ENCODE results near the gene PERM1. TPM values are rescaled to one million over a fixed set of nuclear protein-coding genes. Genes with fewer than 3 reads are reported as not detected.
"Not testable (repeated sequence)": the region's sequence is repeated elsewhere in the genome, so short reads cannot be mapped to it uniquely, and the experiment has no call there.

The PERM1 gene
- total and polyA plus RNA-seq, 4 donors = 0.42 to 1.5 (median 0.49) TPM

GRCh38 chr1:1017397-1018320 is 35.8 kb upstream of the PERM1 start:
- ATAC-seq (ENCODE audit: low FRiP score); H3K27me3 ChIP-seq (ENCODE audit: control insufficient read depth in 1 of 2, insufficient read depth in 2 of 2, low read length in 1 of 2); H3K4me1 ChIP-seq (ENCODE audit: control insufficient read depth in 1 of 2, insufficient read depth in 2 of 2, low read length in 2 of 2); H3K4me3 ChIP-seq (ENCODE audit: low read length in 2 of 2); intact Hi-C loops (cut with DNase I); H3K27ac ChIP-seq (ENCODE audit: low read depth in 1 of 2, low read length in 2 of 2); DNase-seq; H3K9me3 ChIP-seq (ENCODE audit: control insufficient read depth, low read length); H3K36me3 ChIP-seq (ENCODE audit: control insufficient read depth in 1 of 2, insufficient read depth in 2 of 2, low read length in 1 of 2): not testable (repeated sequence)
- WGBS, 2 donors = 80 to 82% methylated on average over 15 to 17 of the region's 17 CpGs

- no peak overlapping the region for H3K4me3 ChIP-seq (ENCODE audit: low read length in 2 of 2)
- H3K9me3 ChIP-seq (ENCODE audit: control insufficient read depth, low read length) = no peaks in the 10 kb centered on the region
- whole genome bisulfite sequencing, 2 donors = 80 to 82% methylated on average over 20 of the region's 20 CpGs
- no peaks in the 10 kb centered on the region for H3K4me1 ChIP-seq (ENCODE audit: control insufficient read depth in 1 of 2, insufficient read depth in 2 of 2, low read length in 2 of 2)
- no peak for ATAC-seq (ENCODE audit: low FRiP score)
- no peaks in the 10 kb centered on the region for H3K27me3 ChIP-seq (ENCODE audit: control insufficient read depth in 1 of 2, insufficient read depth in 2 of 2, low read length in 1 of 2)
- intact Hi-C loops (cut with DNase I) = no loop called here
- peak in 1 of 2 donors; percentile 57 for DNase-seq
- no peak overlapping the region for H3K27ac ChIP-seq (ENCODE audit: low read depth in 1 of 2, low read length in 2 of 2)
- no peaks in the 10 kb centered on the region for H3K36me3 ChIP-seq (ENCODE audit: control insufficient read depth in 1 of 2, insufficient read depth in 2 of 2, low read length in 1 of 2)
Measured at GRCh38 chr1:1014799-1015681, 33.1 kb upstream of the PERM1 start.

GRCh38 chr1:1013922-1014648 is 32.2 kb upstream of the PERM1 start:
- peak; percentile 42 for ATAC-seq (ENCODE audit: low FRiP score)
- intact Hi-C loops (cut with DNase I) = no loop called here
- H3K27me3 ChIP-seq (ENCODE audit: control insufficient read depth in 1 of 2, insufficient read depth in 2 of 2, low read length in 1 of 2) = no peaks in the 10 kb centered on the region
- WGBS, 2 donors = 63 to 69% methylated on average over 39 to 41 of the region's 41 CpGs
- H3K9me3 ChIP-seq (ENCODE audit: control insufficient read depth, low read length) = no peaks in the 10 kb centered on the region
- no peak overlapping the region for H3K27ac ChIP-seq (ENCODE audit: low read depth in 1 of 2, low read length in 2 of 2)
- H3K36me3 ChIP-seq (ENCODE audit: control insufficient read depth in 1 of 2, insufficient read depth in 2 of 2, low read length in 1 of 2) = no peaks in the 10 kb centered on the region
- no peak overlapping the region for H3K4me3 ChIP-seq (ENCODE audit: low read length in 2 of 2)
- no peaks in the 10 kb centered on the region for H3K4me1 ChIP-seq (ENCODE audit: control insufficient read depth in 1 of 2, insufficient read depth in 2 of 2, low read length in 2 of 2)
- DNase-seq = peak in 1 of 2 donors; percentile 61

- Histone ChIP-seq H3K4me1 (ENCODE audit: control insufficient read depth in 1 of 2, insufficient read depth in 2 of 2, low read length in 2 of 2) (no peaks in the 10 kb centered on the region), H3K27me3 (ENCODE audit: control insufficient read depth in 1 of 2, insufficient read depth in 2 of 2, low read length in 1 of 2) (no peaks in the 10 kb centered on the region), H3K27ac (ENCODE audit: low read depth in 1 of 2, low read length in 2 of 2) (peak within 1 kb of the TSS in 1 of 2 donors; percentile 49), H3K9me3 (ENCODE audit: control insufficient read depth, low read length) (no peaks in the 10 kb centered on the region), H3K36me3 (ENCODE audit: control insufficient read depth in 1 of 2, insufficient read depth in 2 of 2, low read length in 1 of 2) (no peaks in the 10 kb centered on the region), H3K4me3 (ENCODE audit: low read length in 2 of 2) (peak within 1 kb of the TSS; percentile 73 to 80)
- 1 to 2% methylated on average over 30 of the region's 30 CpGs for WGBS, 2 donors
- DNase-seq (peak; percentile 95 to 96), ATAC-seq (ENCODE audit: low FRiP score) (peak; percentile 94)
- intact Hi-C loops (cut with DNase I) = no loop called here
Measured at GRCh38 chr1:1013105-1013921, 31.4 kb upstream of the PERM1 start, which contains the start of gene ISG15. Gene ISG15, plus strand, starts transcription at chr1:1013497. Its CDS starts 77 bp downstream, at chr1:1013574.

DNA sequence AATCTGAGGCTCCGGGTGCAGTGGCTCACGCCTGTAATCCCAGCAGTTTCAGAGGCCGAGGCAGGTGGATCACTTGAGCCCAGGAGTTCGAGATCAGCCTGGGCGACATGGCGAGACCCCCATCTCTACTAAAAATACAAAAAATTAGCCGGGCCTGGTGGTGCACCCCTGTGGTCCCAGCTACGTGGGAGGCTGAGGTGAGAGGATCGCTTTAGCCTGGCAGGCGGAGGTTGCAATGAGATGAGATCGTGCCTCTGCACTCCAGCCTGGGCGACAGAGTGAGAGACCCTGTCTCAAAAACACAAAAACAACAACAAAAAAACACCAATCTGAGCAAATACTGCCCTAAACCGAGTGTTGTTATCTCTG is 30.8 kb upstream of the PERM1 start:
- ATAC-seq (ENCODE audit: low FRiP score); H3K4me1 ChIP-seq (ENCODE audit: control insufficient read depth in 1 of 2, insufficient read depth in 2 of 2, low read length in 2 of 2); DNase-seq; H3K36me3 ChIP-seq (ENCODE audit: control insufficient read depth in 1 of 2, insufficient read depth in 2 of 2, low read length in 1 of 2); H3K9me3 ChIP-seq (ENCODE audit: control insufficient read depth, low read length); H3K27ac ChIP-seq (ENCODE audit: low read depth in 1 of 2, low read length in 2 of 2); intact Hi-C loops (cut with DNase I); H3K27me3 ChIP-seq (ENCODE audit: control insufficient read depth in 1 of 2, insufficient read depth in 2 of 2, low read length in 1 of 2): not testable (repeated sequence)
- 63 to 70% methylated on average over 13 of the region's 13 CpGs for WGBS, 2 donors
- peak overlapping the region; percentile 73 to 80 for H3K4me3 ChIP-seq (ENCODE audit: low read length in 2 of 2)

- WGBS, 2 donors = 87 to 88% methylated on average over 14 of the region's 14 CpGs
- intact Hi-C loops (cut with DNase I) = no loop called here
- Histone ChIP-seq H3K4me3 (ENCODE audit: low read length in 2 of 2) (no peak overlapping the region), H3K36me3 (ENCODE audit: control insufficient read depth in 1 of 2, insufficient read depth in 2 of 2, low read length in 1 of 2) (no peaks in the 10 kb centered on the region), H3K27ac (ENCODE audit: low read depth in 1 of 2, low read length in 2 of 2) (no peak overlapping the region), H3K27me3 (ENCODE audit: control insufficient read depth in 1 of 2, insufficient read depth in 2 of 2, low read length in 1 of 2) (no peaks in the 10 kb centered on the region), H3K9me3 (ENCODE audit: control insufficient read depth, low read length) (no peaks in the 10 kb centered on the region), H3K4me1 (ENCODE audit: control insufficient read depth in 1 of 2, insufficient read depth in 2 of 2, low read length in 2 of 2) (no peaks in the 10 kb centered on the region)
- DNase-seq (no peak), ATAC-seq (ENCODE audit: low FRiP score) (no peak)
Measured at GRCh38 chr1:1011396-1011949, 29.6 kb upstream of the PERM1 start.

GRCh38 chr1:1010131-1010530 is 28.2 kb upstream of the PERM1 start:
- not testable (repeated sequence) for H3K9me3 ChIP-seq (ENCODE audit: control insufficient read depth, low read length)

More at GRCh38 chr1:1010131-1010530, 28.2 kb upstream of the PERM1 start:
- 93 to 97% methylated on average over 8 of the region's 8 CpGs for WGBS, 2 donors
- intact Hi-C loops (cut with DNase I); H3K4me3 ChIP-seq (ENCODE audit: low read length in 2 of 2); ATAC-seq (ENCODE audit: low FRiP score); DNase-seq; H3K4me1 ChIP-seq (ENCODE audit: control insufficient read depth in 1 of 2, insufficient read depth in 2 of 2, low read length in 2 of 2); H3K27ac ChIP-seq (ENCODE audit: low read depth in 1 of 2, low read length in 2 of 2); H3K36me3 ChIP-seq (ENCODE audit: control insufficient read depth in 1 of 2, insufficient read depth in 2 of 2, low read length in 1 of 2); H3K27me3 ChIP-seq (ENCODE audit: control insufficient read depth in 1 of 2, insufficient read depth in 2 of 2, low read length in 1 of 2): not testable (repeated sequence)
